ENCODE data around the gene FGF1.

DNA sequence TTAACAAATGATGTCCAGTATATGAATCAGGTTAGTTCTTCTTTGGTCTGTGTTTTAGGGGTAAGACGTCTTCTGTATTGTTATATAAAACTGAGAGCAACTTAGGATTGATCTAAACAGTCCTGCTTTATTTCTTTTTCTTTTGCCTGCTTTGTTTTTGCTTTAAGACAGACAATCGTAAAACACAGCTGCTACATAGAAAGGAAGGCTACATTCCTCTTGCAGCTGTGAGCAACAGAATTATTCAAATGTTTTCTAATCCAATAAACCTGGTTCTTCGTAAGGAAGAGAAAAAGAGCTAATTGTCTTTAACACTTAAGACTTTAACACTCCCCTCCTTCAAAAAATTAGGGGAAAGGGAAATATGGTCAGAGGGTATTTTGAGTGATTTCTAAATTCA is 14.6 kb downstream of the FGF1 start:
- TF ChIP-seq, protein P1, sequence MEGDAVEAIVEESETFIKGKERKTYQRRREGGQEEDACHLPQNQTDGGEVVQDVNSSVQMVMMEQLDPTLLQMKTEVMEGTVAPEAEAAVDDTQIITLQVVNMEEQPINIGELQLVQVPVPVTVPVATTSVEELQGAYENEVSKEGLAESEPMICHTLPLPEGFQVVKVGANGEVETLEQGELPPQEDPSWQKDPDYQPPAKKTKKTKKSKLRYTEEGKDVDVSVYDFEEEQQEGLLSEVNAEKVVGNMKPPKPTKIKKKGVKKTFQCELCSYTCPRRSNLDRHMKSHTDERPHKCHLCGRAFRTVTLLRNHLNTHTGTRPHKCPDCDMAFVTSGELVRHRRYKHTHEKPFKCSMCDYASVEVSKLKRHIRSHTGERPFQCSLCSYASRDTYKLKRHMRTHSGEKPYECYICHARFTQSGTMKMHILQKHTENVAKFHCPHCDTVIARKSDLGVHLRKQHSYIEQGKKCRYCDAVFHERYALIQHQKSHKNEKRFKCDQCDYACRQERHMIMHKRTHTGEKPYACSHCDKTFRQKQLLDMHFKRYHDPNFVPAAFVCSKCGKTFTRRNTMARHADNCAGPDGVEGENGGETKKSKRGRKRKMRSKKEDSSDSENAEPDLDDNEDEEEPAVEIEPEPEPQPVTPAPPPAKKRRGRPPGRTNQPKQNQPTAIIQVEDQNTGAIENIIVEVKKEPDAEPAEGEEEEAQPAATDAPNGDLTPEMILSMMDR (IDR thresholded peaks at IDR 0.05) = no peak
- no peak for TF ChIP-seq EZH2phosphoT487 (IDR thresholded peaks at IDR 0.05)
- TF ChIP-seq EZH2 (IDR thresholded peaks at IDR 0.05) = no peak
